ENCODE measurements around the gene PLXNA4.

PLXNA4 gene

DNA sequence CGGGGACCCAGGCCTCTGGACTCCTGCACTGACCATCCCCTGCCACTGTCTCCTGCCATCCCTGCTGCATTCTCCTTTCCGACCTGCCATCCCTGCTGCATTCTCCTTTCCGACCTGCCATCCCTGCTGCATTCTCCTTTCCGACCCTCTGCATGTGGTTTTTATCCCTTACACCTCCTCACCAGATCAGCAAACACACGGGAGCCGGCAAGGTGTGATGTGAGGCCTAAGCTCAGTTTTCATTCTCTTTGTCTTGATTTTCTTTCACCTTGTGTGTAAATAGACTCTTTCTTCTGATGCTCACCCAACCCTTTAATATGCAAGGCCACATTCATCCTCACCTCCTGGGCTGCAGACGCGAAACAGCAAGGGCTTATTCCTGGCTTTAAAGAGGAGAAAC lies 11.4 kb downstream of the PLXNA4 start:
- DNase-seq, result no peak

DNA sequence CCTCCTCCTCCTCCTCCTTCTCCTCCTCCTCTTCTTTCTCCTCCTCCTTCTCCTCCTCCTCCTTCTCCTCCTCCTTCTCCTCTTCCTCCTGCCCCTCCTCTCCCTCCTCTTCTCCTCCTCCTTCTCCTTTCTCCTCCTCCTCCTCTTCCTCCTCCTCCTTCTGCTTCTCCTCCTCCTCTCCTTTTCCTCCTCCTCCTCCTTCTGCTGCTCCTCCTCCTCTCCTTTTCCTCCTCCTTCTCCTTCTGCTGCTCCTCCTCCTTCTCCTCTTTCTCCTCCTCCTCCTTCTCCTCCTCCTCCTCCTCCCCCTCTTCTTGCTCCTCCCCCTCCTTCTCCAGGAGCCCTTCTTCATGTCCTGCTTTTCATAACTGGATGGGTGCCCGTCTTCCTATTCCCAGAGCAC lies 12.2 kb downstream of the PLXNA4 start:
- no peak for DNase-seq

DNA sequence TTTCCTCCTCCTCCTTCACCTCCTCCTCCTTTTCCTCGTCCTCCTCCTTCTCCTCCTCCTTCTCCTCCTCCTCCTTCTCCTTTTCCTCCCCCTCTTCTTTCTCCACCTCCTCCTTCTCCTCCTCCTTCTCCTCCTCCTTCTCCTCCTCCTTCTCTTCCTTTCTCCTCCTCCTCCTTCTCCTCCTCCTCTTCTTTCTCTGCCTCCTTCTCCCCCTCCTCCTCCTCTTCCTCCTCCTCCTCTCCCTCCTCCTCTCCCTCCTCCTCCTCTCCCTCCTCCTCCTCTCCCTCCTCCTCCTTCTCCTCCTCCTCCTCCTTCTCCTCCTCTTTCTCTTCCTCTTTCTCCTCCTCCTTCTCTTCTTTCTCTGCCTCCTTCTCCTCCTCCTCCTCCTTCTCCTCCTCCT lies 13.6 kb downstream of the PLXNA4 start:
- no peak for DNase-seq

DNA sequence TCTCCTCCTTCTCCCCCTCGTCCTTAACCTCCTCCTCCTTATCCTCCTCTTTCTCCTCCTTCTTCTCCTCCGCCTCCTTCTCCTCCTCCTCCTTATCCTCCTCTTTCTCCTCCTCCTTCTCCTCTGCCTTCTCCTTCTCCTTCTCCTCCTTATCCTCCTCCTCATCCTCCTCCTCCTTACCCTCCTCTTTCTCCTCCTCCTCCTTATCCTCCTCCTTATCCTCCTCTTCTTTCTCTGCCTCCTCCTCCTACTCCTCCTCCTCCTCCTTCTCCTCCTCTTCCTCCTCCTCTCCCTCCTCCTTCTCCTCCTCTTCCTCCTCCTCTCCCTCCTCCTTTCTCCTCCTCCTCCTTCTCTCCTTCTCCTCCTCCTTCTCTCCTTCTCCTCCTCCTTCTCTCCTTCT lies 14.5 kb downstream of the PLXNA4 start:
- no peak for DNase-seq

DNA sequence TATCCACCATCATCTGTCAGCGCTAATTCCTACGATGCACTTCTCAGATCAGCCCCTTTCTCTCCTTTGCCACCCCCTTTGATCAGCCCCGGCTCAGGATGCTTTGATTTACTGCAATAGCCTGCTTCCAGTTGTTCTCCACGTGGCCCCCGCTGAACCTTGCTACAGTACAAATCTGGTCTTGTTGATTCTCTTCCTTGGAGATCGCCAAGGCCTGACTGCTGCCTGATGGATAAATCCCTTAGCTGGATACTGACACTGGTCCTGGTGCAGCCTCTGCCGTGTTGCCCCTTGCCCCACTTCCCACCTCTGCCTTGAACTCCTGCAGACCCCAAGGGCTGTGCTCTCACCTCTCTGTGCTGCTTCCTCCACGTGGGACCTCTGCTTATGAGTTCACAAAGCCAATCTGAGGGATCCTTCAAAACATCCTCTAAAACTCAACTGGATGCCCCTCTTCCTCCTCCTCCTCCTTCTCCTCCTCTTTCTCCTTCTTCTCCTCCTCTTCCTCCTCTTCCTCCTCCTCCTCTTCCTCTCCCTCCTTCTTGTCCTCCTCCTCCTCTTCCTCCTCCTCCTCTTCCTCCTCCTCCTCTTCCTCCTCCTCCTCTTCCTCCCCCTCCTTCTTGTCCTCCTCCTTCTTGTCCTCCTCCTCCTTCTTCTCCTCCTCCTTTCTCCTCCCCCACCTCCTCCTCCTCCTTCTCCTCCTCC lies 15.3 kb downstream of the PLXNA4 start:
- DNase-seq, result no peak

DNA sequence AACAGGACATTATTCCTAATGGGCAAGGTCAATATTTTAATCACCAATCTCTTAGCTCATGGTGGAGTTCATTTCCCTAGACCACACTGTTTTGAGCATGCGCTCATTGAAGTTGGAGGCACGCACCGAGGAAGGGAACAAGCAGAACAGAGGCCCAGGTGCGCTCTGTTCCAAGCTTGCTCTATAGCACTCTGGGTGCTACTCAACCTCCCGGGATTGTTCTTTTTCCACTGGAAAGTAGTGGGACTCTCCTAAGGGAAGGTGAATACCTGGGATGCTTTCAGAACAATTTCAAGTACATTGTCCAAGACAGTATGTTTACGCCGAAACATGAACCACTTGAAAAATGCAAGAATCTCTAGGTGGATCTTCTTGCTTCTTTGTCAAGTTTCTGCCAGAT lies 16.2 kb downstream of the PLXNA4 start:
- DNase-seq, result no peak

DNA sequence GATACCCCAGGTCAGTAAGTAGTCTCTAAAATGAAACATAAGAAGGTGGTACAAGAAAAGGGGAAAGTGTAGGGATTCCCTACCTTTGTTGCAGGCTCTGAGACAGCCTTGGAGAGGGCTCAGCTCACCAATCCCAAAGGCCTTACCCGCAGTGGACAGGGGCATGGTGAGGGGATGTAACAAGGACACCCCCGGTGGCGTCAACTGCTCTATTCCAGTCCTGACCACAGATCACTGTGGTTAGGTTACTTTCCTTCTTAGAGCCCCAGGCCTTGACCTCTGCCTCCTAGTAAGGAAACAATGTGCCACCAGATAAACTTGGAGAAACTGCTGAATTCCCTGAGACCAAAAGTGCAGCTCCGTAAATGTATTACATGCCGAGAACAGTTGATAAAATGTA lies 17.5 kb downstream of the PLXNA4 start:
- DNase-seq, result no peak

DNA sequence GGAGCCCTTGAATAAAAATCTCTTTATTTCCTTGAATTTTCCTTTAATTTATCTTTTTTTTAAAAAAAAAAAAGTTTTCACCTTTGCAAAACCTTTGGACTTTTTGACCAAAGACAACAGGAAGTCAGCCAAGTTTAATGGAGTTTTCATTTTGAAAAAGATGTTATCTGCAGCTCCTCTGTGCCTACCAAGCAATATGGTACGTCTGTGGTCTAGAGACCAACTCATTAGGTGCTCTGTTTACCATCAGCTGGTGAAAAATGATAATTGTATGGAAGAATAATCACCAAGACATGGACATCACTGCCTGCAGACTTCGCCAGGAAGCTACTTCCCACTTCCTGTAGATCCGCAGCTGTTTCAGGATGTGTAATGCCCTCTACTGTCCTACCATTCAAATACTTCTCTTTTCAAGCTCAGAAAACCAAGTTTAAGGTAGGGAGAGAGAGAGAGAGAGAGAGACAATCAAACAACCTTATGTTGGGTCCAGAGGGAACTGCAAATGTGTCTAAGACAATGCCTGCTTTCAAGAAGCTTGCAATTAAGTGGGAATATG lies 18.7 kb downstream of the PLXNA4 start:
- DNase-seq, result no peak

DNA sequence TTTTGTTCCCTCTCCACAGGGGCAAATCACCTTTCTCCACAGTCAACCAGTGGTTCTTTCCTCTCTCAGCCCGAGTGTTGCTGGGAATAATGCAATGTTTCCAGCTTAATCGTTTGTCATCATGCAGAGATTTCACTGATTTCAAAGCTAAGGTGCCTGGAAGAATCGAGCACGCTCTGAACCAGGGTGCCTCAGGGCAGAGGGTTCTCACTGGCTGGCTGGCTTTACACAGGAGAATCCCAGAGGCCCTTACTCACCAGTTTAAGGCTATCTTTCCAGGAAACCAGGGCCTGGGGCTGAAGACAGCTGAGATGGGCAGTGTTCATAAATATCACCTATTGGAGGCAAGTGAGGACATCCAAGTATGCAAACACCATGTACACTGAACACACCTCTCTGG lies 21.8 kb downstream of the PLXNA4 start:
- DNase-seq, result no peak

DNA sequence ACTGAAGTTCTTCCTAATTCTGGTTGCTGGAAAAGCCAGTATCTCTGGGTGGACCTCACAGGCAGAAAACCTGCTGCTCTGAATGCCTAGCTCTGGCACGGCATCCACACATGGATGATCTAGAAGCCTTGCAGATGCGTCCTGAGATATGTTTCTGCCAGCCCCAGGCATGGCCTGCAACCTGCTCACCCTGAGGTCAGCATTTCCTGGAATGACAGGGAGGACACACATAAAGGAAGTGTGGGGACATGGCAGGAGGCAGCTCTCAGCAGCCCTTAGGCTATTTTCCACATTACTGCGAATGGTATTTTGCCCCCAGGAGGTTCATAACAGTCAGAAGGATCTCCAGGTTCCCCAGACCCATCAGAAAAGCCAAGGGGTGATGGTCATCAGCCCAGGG lies 23.2 kb downstream of the PLXNA4 start:
- no peak for DNase-seq

DNA sequence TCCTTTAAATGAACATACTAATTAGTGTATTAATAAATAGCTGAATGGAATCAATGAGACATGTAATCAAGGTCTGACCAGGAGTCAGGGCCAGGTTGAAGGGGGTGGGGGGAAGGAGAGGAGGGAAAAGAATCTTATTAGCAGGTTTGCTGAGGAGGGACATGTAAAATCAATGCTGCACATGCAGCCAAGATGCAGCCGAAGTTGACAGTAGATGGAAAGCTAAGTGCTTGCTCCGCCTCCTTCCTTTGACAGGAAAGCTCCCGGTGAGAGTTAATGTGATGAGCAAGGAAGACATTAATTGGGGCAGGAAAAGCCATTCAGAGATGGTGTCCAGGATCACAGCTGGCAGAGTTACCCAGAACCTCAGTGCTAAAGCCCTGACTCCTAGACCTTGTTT lies 24.4 kb downstream of the PLXNA4 start:
- DNase-seq, result no peak

DNA sequence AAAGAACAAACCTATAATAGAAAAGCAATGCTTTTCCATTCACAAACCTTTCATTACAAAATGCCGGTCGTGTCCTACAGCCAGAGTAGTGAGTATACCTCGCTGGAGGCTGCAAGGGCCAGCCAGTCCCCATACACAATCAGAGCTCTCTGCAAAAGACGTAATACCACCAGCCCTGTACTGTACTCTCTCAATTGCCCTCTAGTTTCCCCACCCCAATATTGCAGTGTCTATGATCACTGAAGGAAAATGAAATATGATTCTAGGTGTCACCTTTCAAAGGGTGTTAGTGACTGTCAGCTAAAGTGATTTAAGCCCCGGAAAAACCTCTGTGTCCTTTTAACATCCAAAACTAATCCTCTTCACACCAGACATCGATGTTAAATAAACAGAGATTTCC lies 24.8 kb downstream of the PLXNA4 start:
- DNase-seq, result no peak

DNA sequence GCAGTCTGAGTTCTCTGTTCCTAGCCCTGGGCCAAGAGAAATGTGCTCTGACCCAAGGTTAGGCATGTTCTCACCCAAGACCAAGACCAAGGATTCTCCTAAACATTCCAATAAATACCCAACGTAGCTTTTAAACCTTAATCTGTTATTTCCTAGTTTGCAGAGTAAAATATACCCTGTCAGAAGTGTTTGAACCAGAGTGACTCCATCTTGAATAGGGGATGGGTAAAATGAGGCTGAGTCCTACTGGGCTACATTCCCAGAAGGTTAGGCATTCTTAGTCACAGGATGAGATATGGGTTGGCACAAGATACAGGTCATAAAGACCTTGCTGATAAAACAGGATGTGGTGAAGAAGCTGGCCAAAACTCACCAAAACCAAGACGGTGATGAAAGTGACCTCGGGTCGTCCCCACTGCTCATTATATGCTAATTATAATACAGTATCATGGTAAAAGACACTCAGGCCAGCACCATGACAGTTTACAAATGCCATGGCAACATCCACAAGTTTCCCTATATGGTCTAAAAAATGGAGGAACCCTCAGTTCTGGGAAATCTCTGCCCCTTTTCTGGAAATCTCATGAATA lies 27.7 kb downstream of the PLXNA4 start:
- no peak for DNase-seq

DNA sequence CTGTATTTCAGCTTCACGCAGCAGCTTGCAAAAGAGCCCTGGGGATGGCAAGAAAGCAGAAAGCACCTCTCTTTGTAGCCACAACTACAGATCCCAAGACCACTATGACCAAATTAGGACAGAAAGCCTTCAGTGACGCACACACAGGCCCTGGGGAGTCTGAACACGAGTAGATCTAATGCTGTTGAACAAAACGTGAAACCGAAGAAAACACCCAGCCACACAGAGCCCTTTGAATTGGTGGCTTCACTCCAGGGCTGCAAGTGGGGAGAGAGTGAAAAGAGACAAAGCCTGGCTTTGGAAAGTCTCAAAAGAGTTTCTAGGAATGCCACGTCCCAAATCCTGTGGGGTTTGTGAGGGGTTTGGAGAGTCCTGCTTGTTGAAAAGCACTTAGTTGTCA lies 28.4 kb downstream of the PLXNA4 start:
- DNase-seq, result no peak

DNA sequence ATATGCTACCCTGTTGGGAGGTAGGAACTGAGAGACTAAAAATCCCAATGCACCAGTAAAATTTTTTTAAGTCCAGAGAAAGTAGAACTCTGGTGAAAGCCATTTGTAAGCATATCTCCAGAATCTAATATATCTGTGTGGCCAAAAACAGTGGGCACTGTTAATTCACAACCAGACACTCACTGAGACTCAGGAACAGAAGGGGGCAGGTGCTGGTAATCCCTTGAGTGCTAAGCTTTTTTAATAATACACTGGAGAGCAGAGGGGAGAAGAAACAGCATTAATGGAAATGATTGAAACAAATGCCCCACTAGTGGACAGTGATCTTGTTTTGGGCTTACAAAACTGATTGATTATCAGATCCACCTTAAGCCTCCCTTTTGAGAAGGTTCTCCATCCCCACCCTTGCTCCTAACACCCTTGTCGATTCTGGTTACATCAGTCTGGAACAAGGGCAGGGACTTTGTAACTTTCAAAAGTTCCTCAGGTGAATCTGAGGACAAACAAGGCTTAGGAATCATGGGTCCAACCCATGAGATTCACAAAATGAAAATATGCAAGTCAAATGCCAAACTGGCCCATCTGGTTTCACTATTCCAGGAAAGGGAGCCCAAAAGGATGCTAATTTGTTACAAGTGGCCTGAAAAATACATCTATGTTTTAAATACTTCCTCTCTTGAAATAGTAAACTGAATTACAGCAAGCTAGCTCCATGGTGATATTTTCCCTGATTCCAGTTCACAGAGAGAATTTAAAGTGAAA lies 29.7 kb downstream of the PLXNA4 start:
- no peak for DNase-seq

DNA sequence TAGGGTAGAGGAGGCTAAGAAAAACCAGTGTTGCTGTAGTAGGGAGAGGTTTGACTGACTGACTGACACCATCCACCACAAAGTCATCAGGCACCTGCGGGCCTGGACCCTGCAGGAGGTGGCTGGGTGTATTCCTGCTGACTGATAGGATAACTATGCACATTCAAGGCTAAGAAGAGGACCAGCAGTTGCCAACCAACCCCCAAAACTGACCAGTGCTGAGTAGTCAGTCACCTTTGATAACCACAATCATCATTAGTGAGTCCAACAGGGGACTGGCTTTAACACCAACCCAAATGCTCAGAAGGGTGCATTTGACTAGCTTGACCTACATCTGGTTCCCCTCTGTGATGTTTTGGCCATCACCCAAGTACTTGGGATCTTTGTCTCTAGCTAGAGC lies 30.5 kb downstream of the PLXNA4 start:
- DNase-seq, result no peak

DNA sequence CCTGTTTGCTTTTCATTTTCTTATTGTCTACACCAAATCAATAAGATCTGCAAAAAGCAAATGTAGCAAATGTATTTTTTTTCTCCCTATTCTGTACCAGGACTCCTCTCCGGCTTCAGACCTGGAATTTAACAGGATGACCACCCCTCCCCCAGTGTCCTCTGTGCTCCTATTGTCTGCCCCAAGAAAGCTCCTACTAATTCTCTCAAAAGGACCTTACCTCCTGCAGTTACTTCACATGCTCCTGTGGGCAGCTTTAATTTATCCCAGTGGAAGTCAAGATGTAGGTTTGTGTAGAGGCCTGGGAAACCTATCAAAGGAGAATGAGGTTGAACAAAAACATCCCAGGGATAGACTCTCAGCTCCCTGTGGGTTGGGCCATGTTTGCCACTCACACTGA lies 31.3 kb downstream of the PLXNA4 start:
- no peak for DNase-seq

DNA sequence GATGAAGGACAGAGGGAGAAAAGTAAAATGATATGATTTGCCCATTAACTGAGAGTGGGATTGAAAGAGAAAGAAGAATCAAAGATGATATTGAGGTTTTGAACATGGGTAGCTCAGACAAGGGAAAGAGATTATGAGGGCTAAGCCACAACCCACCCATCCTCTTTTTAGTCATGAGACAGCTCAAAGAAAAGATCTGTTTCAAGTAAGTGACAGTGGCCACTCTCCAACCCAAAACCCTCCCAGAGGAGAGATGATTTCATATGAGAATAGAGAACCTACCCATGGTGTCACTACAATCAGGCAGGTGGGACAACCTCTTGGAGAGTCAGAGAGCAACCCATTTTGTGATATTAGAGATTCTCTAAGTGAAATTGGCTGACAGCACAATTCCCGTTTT lies 32.2 kb downstream of the PLXNA4 start:
- DNase-seq, result no peak

DNA sequence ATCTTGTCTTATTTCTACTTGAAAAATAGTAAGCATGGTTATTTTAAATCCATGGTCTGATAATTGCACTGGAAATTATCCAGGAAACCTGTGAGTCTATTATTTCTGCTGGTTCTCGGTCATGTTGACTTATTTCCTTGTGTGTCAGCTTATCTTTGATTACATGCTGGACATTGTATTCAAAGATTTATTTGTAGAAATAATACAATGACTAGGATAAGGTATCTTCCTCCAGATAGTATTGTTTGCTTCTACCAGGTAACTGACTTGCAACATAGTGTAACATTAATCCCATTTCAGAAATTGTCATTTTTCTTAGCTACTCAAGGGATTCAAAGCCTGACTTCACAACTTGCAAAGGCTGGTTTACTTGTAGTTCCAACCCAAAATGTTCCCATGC lies 33.4 kb downstream of the PLXNA4 start:
- DNase-seq, result no peak

DNA sequence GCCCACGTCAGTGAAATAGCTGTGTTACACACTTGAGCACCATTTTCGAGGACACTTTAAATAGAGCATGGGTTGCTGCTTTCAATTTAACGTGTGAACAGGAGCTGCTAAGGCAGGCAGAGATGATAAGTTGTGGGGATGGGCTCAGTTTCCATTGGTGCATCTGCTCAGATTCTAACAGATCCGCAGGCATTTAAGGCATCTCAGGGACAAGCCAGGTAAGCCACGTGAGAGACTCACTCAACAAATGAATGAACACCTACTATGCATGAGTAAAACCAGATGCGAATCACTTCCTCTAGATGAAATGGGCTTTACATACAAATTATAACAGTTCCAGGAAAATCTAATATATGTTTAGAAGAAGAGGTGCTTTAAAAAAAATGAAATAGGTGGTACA lies 34.6 kb downstream of the PLXNA4 start:
- no peak for DNase-seq

DNA sequence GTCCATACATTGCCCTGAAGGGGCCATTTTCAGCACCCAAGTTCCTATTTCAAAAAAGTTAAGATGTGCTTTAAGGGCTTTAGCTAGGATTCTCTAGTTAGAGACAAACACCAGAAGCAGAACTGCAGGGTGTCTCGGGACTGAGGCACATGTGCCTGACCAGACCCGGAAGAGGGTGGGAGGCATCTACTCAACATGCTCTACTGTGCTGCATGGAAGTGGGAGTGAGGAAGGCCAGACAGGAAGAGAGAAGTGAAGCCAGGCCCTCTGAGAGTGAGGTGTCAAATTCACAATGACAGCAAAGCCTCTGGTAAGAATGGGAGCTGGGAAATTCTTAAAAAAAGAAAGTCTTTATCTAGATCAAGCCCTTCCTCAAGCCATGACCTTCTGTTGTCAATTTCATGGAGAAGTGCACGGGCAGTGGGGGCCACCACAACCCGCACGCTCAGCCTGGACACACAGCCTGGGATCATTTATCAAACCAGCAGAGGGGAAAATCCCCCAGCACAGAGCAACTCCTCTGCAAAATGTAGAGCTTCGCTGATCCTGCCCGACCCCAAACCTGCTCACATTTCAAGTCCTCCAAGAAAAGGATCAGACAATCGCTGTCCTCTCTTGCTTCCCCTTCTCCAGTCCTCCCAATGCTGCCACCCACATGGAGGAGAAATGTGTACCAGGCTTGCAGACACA lies 38.7 kb downstream of the PLXNA4 start:
- DNase-seq, result no peak

DNA sequence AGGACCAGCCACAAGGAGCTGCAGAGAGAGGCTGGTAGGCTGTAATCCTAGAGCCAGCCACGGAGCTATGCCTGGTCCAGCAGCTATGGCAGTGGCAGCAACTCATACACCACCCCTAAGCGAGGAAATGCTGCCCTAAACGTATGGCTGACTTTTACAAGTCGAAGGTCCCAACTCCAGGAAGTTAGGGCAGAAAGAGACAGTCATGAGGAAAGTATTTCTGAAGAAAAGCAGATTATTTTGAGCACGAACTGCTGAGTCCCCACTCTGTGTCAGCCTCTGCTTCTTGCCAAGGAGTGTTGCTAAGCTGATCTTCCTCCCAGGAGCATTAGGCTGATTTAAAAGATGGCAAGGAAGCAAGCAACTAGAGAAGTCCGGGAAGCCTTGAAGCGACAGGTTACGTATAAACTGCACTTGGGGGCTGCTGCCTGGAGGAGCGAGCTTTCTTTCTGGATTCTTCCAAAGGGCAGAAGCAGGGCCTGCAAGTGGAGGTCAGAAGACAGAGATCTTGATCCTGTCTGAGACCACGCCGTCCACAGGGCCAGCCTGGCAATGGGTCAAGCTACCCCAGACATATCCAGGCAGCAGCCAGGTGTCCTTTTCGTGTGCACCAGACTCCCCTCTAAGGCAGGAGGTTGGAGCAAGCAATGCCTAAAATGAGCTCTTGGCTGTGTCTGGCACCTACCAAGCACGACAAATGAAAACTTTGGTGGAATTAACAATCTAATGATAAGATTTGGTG lies 39.4 kb downstream of the PLXNA4 start:
- DNase-seq, result no peak

DNA sequence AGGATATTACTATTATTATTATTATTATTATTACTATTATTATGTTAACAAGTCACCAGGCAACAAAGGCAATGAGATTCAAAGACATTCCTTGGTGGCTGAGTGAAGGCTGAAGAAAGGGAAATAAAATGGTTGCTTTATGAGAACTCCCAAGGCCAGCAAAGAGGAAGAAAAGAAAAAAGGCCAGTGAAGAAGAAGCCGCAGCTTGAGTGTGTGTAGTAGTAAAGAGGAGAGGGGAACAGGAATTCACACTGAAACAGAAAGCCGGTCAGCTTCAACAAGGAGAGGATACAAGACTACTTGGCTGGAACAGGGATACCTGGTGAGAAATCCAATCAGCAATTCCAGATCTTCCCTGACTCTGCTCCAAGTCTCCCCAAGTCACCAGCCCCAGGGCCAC lies 42.4 kb downstream of the PLXNA4 start:
- DNase-seq, result no peak
